Measurements from ENCODE around the gene HIF3A. TPM values are rescaled to one million over a fixed set of nuclear protein-coding genes. Genes with fewer than 3 reads are reported as not detected.

HIF3A gene
- total and polyA plus RNA-seq, 2 of the 4 experiments (the other 2 are of a cell fraction) = 0.02 TPM; not detected in 1

DNA sequence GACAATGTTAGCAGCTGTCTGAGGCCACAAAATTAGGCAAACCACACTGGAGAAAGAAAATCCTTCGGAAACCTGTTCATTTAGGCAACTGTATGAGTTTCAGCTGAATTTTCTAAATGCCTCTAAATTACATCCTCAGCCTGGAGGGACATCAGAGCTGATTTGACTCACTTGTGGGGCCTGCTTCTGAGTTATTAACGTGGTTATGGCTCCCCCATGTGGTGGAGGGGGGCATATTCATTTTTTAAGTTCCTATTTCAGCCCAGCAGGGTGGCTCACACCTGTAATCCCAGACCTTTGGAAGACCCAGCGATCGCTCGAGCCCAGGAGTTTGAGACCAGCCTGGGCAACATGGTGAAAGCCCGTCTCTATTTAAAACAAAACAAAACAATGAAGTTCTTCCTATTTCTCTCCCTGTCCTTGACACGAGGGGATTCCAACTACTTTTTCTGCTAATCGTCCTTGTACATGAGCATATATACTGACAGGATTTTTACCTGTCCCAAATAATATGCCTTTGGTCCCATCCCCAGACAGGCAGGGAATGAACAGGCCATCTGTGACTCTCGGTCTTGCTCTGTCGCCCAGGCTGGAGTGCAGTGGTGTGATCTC, 31.5 kb upstream of the HIF3A start:
- Histone ChIP-seq H3K79me1 (ENCODE audit: low read depth in 1 of 2, low read length in 2 of 2) (no peaks in the 10 kb centered on the region), H3K4me3 (ENCODE audit: insufficient read depth, low read depth, low read length) (no peak overlapping the region), H4K5ac (ENCODE audit: low read depth, low read length) (no peak overlapping the region), H3K4me1 (ENCODE audit: control insufficient read depth, insufficient read depth, low read length) (no peaks in the 10 kb centered on the region), H2BK15ac (ENCODE audit: low read depth, low read length) (no peak overlapping the region), H3K27ac (ENCODE audit: insufficient read depth, low read length) (no peak overlapping the region), H3K56ac (ENCODE audit: extremely low read depth, insufficient read depth, low read length) (no peak overlapping the region), H4K91ac (ENCODE audit: insufficient read depth, low read depth, low read length) (no peak overlapping the region), H4K8ac (ENCODE audit: low read depth in 2 of 2, low read length in 2 of 2) (no peak overlapping the region), H3K9ac (ENCODE audit: low read depth, low read length) (no peak overlapping the region), H3K4me2 (ENCODE audit: low read depth, low read length) (no peak overlapping the region), H4K20me1 (ENCODE audit: insufficient read depth, low read length) (no peaks in the 10 kb centered on the region), H2BK20ac (ENCODE audit: low read depth, low read length) (no peak overlapping the region), H2BK120ac (ENCODE audit: low read depth, low read length) (no peak overlapping the region), H3K14ac (replicated peaks; ENCODE audit: low read depth, low read length) (no peak overlapping the region), H3K18ac (ENCODE audit: low read depth, low read length) (no peak overlapping the region), H2AK9ac (replicated peaks; ENCODE audit: low read depth, low read length, poor library complexity) (no peak overlapping the region), H3K27me3 (ENCODE audit: control insufficient read depth, insufficient read depth, low read length) (peaks cover 35% of the 10 kb centered on the region), H2AFZ (replicated peaks; ENCODE audit: low read length, poor library complexity) (no peak overlapping the region), H3K36me3 (ENCODE audit: control insufficient read depth, insufficient read depth, low read length) (no peaks in the 10 kb centered on the region), H3K9me3 (ENCODE audit: control insufficient read depth, insufficient read depth, low read length) (no peaks in the 10 kb centered on the region), H2AK5ac (ENCODE audit: low read depth, low read length) (no peak overlapping the region), H3K23ac (ENCODE audit: low read depth, low read length) (no peak overlapping the region), H2BK5ac (ENCODE audit: low read depth, low read length, poor library complexity, severe bottlenecking) (no peak overlapping the region), H3K4ac (ENCODE audit: low read depth, low read length) (no peak overlapping the region), H3K9me1 (ENCODE audit: insufficient read depth, low read length) (no peaks in the 10 kb centered on the region)
- ChIA-PET POLR2A (ENCODE audit: unreplicated experiment) (no interaction called here), CTCF (interaction anchor here (0.6 to 1.8 kb wide), 5 partner anchors 172 to 237 kb away, joined by 3 to 6 read pairs (median 4); no protein-coding TSS in a partner anchor)
- intact Hi-C loops (cut with micrococcal nuclease) (loop anchor here (1.0 kb wide), 4 partner anchors 76 to 236 kb away; no protein-coding TSS in a partner anchor), dilution Hi-C loops (cut with HindIII; ENCODE audit: low sequenced_read_pairs, unreplicated experiment) (no loop called here), in situ Hi-C loops (cut with MboI; ENCODE audit: low sequenced_read_pairs) (loop anchor here (5.0 kb wide), 2 partner anchors 183 to 238 kb away; no protein-coding TSS in a partner anchor)
- DNase-seq (peak; percentile 74), ATAC-seq (ENCODE audit: low read depth) (peak; percentile 99)
- TF ChIP-seq MAFK (IDR thresholded peaks at IDR 0.05; ENCODE audit: low read depth, low read length) (no peak), MAZ (IDR thresholded peaks at IDR 0.05; ENCODE audit: borderline replicate concordance, low read depth, low read length) (peak; percentile 42; the same call in 1 of the 2 replicates), RAD21 (IDR thresholded peaks at IDR 0.05; ENCODE audit: low read length) (peak; percentile 85), SMC3 (IDR thresholded peaks at IDR 0.05; ENCODE audit: low read depth, low read length) (peak; percentile 80), CHD1 (IDR thresholded peaks at IDR 0.05; ENCODE audit: low read depth, low read length) (no peak), NFE2L2 (IDR thresholded peaks at IDR 0.05; ENCODE audit: low read depth, low read length) (no peak)
- TF ChIP-seq, protein P1, sequence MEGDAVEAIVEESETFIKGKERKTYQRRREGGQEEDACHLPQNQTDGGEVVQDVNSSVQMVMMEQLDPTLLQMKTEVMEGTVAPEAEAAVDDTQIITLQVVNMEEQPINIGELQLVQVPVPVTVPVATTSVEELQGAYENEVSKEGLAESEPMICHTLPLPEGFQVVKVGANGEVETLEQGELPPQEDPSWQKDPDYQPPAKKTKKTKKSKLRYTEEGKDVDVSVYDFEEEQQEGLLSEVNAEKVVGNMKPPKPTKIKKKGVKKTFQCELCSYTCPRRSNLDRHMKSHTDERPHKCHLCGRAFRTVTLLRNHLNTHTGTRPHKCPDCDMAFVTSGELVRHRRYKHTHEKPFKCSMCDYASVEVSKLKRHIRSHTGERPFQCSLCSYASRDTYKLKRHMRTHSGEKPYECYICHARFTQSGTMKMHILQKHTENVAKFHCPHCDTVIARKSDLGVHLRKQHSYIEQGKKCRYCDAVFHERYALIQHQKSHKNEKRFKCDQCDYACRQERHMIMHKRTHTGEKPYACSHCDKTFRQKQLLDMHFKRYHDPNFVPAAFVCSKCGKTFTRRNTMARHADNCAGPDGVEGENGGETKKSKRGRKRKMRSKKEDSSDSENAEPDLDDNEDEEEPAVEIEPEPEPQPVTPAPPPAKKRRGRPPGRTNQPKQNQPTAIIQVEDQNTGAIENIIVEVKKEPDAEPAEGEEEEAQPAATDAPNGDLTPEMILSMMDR (conservative IDR thresholded peaks at IDR 0.05; ENCODE audit: low read depth, low read length) = peak; percentile 91
- BruUV-seq (replicated peaks) = no TSS peak
- 27% methylated on average over 5 of the region's 10 CpGs; no CpG with 5 or more reads in 1 of the 2 experiments for WGBS, 2 experiments (ENCODE audit: extremely low coverage in 2 of 2, insufficient read length in 1 of 2)
